Astrocyte of the hippocampus (primary cell): Measurements from ENCODE around the gene PNMA1.
A peak's percentile ranks its signal among the peaks of the same experiment; 100 is the strongest.
"Not testable (repeated sequence)": the region's sequence is repeated elsewhere in the genome, so short reads cannot be mapped to it uniquely, and the experiment has no call there.

Experiments
- DNase-seq: peaks from one replicate; pipeline ENCODE4 v3.0.0; 2011; ENCODE audit warnings: low read depth, low spot score

Gene PNMA1

GRCh38 chr14:73717711-73718417 lies 3.7 kb upstream of the PNMA1 start:
- peak; percentile 83 for DNase-seq

- DNase-seq: peak; percentile 53
These were observed 3.1 kb upstream of the PNMA1 start for GRCh38 chr14:73717266-73717665.

DNA sequence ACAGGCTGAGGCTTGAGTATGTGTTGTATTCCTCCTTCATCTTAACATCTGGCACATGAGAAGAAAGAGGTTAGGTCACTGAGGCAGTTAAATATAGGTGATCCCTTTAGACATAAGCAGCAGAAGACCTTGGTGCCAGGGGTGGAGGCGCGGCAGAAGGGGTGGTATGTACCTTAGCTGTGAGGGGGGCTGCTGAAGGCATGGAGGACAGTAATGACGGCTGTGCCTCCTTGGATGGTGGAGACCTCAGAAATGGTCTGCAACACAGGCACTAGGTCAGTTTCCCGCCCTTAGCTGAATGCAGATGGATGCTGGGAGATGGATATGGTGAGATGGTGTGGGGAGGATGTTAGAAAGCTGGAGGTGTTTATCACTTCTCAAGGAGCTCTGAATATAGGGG lies 1.5 kb upstream of the PNMA1 start:
- DNase-seq: no peak

GRCh38 chr14:73714656-73715081 lies 485 bp upstream of the PNMA1 start:
- DNase-seq: no peak

GRCh38 chr14:73713206-73713802 lies 880 bp downstream of the PNMA1 start:
- no peak for DNase-seq

- peak; percentile 41 for DNase-seq
These were observed 1.5 kb downstream of the PNMA1 start for GRCh38 chr14:73712540-73713180.

DNA sequence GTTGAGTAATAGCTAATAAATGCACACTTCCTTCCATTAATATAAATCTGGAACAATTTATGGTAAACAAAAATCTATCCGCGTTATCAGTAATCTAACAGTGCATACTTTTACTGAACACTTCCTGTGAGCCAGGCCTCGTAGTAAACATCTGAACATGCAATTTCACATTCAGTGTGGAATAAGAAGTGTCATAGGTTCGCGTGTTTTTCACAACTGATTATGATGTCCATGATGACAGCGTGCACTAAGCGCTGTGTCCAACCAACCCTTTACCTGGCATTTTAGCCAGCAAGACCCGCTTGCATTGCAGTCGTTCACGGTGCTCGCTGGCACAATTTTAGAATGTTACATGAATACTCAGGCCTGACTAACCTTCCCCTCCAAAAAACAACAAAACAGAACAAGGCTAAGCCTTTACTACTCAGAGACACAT lies 2.1 kb downstream of the PNMA1 start:
- DNase-seq: no peak

DNA sequence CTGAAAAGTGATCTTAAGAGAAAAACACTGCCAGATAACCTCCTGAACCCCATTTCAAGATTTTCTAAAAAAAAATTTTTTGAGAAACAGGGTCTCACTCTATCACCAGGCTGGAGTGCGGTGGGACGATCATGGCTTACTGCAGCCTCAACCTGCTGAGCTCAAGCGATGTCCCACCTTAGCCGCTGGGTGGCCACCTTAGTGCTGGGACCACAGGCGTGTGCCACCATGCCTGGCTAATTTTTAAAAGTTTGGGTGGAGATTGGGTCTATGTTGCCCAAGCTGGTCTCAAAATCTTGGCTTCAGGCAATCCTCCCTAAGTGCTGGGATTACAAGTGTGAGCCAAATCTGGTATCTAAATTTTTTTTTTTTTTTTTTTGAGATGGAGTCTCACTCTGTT lies 3.4 kb downstream of the PNMA1 start:
- no peak for DNase-seq

GRCh38 chr14:73709904-73710469 lies 4.2 kb downstream of the PNMA1 start:
- no peak for DNase-seq

- not testable (repeated sequence) for DNase-seq
These were observed 6.1 kb downstream of the PNMA1 start for GRCh38 chr14:73708076-73708475.

GRCh38 chr14:73700325-73700724 lies 13.9 kb downstream of the PNMA1 start:
- no peak for DNase-seq

DNA sequence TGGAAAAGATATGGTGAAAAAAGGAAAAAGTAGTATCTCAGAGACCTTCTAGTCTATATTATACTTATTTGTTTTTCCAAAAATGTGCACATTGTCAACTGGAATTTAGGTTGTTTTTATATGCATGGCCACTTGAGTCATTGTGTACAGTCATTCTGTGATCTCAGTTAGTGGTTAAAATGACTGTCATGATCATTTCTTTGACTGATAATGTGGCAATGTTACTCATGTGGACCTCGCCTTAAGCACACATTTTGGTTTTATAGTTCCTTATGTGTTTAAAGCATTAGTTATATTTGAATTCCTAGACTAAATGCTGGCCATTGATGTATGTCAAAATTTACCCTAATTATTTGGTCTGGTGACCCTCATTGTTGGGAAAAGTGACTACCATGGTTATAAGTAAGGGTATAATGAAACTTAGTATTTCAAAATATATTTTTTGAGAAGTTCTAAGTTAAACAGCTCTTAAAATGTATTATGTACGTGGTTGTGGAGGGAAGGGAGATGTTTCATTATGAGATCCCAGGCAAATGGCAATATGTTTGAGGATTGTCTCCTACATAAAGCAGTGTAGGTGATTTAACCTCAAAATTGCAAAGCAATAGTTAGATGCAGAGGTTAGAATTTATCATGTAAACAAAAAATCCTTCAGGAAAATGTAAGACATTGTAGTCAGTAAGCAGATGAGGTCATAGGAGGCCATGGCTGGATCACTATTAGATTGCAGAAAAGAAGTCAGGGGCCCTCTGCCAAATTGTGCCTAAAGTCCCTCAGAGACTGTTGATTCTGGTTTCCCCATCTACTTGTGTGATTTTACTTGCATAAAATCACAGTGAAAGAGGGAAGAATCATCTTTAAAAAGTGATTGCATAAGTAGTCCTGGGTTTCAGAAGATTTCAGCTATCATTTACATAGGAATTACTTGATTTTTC lies 17.5 kb downstream of the PNMA1 start:
- peak; percentile 55 for DNase-seq

DNA sequence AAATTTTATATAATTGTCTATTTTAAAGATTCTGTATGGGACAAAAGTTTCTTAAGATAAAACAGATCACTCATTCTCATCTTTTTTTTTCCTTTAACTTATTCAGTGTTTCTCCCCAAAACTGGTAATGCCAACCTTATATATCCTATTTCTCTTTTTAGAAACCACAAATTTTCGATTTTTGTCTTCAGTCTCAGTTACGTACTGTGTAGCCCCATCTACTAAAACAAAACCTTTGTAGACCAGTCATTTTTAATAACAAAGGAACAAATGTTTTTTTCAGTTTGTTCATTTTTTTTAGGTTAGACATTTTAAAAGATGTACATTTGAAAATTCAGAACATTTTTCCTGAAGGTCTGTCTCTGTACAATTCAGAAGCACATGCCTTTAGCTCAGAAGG lies 18.2 kb downstream of the PNMA1 start:
- no peak for DNase-seq

GRCh38 chr14:73695082-73695481 lies 19.1 kb downstream of the PNMA1 start:
- no peak for DNase-seq

GRCh38 chr14:73694083-73694482 lies 20.1 kb downstream of the PNMA1 start:
- no peak for DNase-seq

- DNase-seq: no peak
These were observed 27.3 kb downstream of the PNMA1 start for GRCh38 chr14:73686901-73687300.

DNA sequence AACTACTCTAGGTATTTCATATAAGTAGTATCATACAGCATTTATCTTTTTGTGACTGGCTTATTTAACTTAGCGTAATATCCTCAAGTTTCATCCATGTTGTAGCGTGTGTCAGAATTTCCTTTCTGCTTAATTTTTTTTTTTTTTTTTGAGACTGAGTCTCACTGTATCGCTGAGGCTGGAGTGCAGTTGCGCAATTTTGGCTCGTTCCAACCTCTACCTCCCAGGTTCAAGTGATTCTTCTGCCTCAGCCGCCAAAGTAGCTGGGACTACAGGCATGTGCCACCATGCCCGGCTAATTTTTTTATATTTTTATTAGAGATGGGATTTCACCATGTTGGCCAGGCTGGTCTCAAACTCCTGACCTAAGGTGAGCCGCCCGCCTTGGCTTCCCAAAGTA lies 28.9 kb downstream of the PNMA1 start:
- no peak for DNase-seq

DNA sequence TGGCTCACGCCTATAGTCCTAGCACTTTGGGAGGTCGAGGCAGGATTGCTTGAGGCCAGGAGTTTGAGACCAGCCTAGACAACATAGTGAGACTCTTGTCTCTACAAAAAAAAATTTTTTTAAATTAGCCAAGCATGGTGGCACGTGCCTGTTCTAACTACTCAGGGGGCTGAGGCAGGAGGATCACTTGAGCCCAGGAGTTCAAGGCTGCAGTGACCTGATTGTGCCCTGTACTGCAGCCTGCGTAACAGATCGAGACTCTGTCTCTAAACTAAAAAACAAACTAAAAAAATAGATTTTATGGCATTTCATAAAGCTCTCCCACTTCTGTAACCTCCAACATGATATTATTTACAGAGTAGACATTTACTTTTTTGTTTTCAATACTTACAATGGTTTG lies 29.6 kb downstream of the PNMA1 start:
- DNase-seq: no peak

GRCh38 chr14:73680821-73681220 lies 33.4 kb downstream of the PNMA1 start:
- DNase-seq: no peak

GRCh38 chr14:73678698-73679097 lies 35.5 kb downstream of the PNMA1 start:
- no peak for DNase-seq

DNA sequence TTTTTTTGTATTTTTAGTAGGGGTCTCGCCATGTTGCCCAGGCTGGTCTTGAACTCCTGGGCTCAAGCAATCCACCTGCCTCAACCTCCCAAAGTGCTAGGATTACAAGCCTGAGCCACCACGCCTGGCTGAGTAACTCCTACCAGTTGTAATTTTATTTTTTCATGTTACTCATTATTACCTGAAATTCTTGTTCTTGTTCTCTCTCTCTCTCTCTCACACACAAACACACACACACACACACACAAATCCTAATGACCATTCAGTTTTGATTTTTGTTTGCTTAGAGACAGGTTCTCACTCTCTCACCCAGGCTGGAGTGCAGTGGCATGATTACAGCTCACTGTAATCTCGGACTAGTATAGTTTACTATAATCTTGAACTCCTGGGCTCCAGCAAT lies 39.2 kb downstream of the PNMA1 start:
- DNase-seq: no peak

- DNase-seq: no peak
These were observed 46.3 kb downstream of the PNMA1 start for GRCh38 chr14:73667854-73668253.
